SK-N-MC (cell line): ENCODE measurements around the gene HCFC1.

Source experiments
- EZH2 ChIP-seq: fragments of 200-600 bp; sonication (generic); IDR thresholded peaks from one replicate; pipeline ENCODE4 v1.6.1; 2017; ENCODE audit warnings: antibody characterized with exemption
- FOXP2 ChIP-seq: optimal IDR thresholded peaks from 2 replicates; pipeline ENCODE3; 2011; ENCODE audit warnings: mild to moderate bottlenecking, moderate library complexity; ENCODE audit not compliant: insufficient read depth; ENCODE audit errors: extremely low read length, control extremely low read depth
- POLR2AphosphoS5 ChIP-seq: IDR thresholded peaks from 2 replicates; pipeline ENCODE4 v1.6.1; 2012; ENCODE audit warnings: mild to moderate bottlenecking, low read depth, low read length, borderline replicate concordance

DNA sequence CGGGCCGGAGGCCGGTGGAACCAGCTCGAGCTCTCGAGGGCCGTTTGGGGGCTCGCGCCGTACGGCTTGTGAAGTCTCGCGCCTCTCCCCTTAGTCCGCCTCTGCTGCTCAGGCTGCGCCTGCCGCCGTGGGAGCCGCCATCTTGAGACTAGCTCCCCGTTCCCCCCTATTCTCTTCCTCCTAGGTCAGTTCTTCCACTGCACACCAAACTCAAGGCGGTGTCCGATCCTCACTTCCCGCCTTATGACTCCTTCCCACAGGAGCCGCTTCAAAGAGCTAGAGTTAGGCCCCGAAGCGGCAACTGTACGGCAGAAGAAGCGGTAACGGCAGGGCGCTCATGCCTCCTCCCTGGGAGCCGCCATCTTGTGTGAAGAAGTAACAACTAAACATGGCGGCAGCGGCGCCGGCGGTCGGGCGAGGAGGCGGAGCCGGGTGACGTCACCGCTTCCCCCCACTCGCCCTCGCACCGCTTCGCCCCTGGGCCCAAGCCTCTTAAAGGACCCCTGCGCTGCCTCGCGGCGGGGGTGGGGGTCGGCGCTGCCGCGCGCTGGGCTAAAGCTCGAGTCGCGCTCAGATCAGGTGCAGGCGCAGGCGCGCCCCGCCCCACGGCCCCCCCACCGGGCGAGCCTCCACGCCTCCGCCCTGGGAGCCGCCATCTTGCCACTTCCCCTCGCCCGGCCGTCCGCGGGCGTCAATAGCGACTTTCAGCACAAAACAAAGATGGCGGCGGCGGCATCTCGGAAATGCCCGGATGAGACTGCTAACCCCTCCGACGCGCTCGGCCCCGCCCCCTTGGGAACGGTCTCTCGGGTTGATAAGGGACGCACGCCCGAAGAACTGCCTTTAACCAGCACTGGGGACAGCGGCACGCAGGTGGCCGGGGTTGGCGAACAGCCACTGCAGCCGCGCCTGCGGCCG lies at the start of gene HCFC1:
- no peak for TF ChIP-seq EZH2
- TF ChIP-seq POLR2AphosphoS5: no peak; the same call in none of the 2 replicates
- no peak for TF ChIP-seq FOXP2
